Adrenal gland (tissue), 12 donors: ENCODE results near the gene CTXN3. TPM values are rescaled to one million over a fixed set of nuclear protein-coding genes. Genes with fewer than 3 reads are reported as not detected.

Experiments
- DNase-seq, 7 donors: peaks; one replicate each; pipeline ENCODE4 v3.0.0-alpha.2; 2019 to 2020
- H3K27ac ChIP-seq, 5 donors: fragments of 200-600 bp; sonication (generic) in 4 of 5; 1 replicate in 3 of 5; 2 replicates in 2 of 5; pipeline versions ENCODE4 v1.5.1 to v1.8.0; 2016 to 2020; ENCODE audit warnings: mild to moderate bottlenecking in 1 of 5
- H3K27me3 ChIP-seq: fragments of 200-600 bp; 2 replicates; pipeline ENCODE4 v1.8.0; 2021
- H3K36me3 ChIP-seq, 2 donors: fragments of 200-600 bp; replicated peaks in 1 of 2; 1 replicate in 1 of 2; 2 replicates in 1 of 2; pipeline versions ENCODE4 v1.5.1 to v1.8.0; 2018 to 2022
- H3K4me1 ChIP-seq, 2 donors: fragments of 200-600 bp; replicated peaks in 1 of 2; 1 replicate in 1 of 2; 2 replicates in 1 of 2; pipeline versions ENCODE4 v1.5.1 to v1.8.0; 2018 to 2021
- H3K4me3 ChIP-seq, 4 donors: fragments of 200-600 bp; sonication (generic) in 3 of 4; one replicate each; pipeline ENCODE4 v1.5.1; 2016 to 2018
- H3K9me3 ChIP-seq, 3 donors: fragments of 200-600 bp; sonication (generic) in 1 of 3; replicated peaks in 1 of 3; 1 replicate in 2 of 3; 2 replicates in 1 of 3; pipeline versions ENCODE4 v1.5.1 to v1.8.0; 2016 to 2021
- POLR2A ChIP-seq, 2 donors: fragments of 450-650 bp; IDR thresholded peaks; one replicate each; pipeline ENCODE4 v1.6.1; 2017; ENCODE audit warnings: antibody characterized with exemption in 2 of 2, mild to moderate bottlenecking in 2 of 2, moderate library complexity in 1 of 2
- WGBS, 4 donors: extraction: QIAGEN DNeasy Blood & Tissue Kit in 2 of 4; methylation state at CpG; one replicate each; pipeline versions ENCODE4 v1.1.5 to v1.1.7; 2013 to 2017; 5-methylcytosine and 5-hydroxymethylcytosine counted together
- intact Hi-C, 2 donors: fragments of 100-400 bp; cut with DNase I; formaldehyde crosslinking; loops; one replicate each; pipeline versions ENCODE4 v1.14.1 to v1.15.0; 2022 to 2023
- polyA plus RNA-seq, 3 donors: library from polyadenylated mRNA; stranded (reverse); fragments of 200-250 nt in 2 of 3; fragments of 350-450 nt in 1 of 3; fragmentation: Illumina TruSeq in 1 of 3; extraction: RNeasy Lipid Tissue Mini Kit (QIAGEN cat#74804) in 1 of 3; gene quantifications; one replicate each; pipeline ENCODE4 v1.2.3, GENCODE V29; 2013 to 2014
- total RNA-seq, 9 donors: library from RNA; depleted of rRNA in 4 of 9; stranded (reverse); fragments of >200 nt in 4 of 9; fragments of 120-200 nt in 1 of 9; fragmentation: NEBNext Ultra II Directional in 1 of 9; extraction: Animal tissue kit (Norgen Biotek cat#: 25700) in 1 of 9; gene quantifications; one replicate each; pipeline versions ENCODE4 v1.1.0 to v1.2.4, GENCODE V29; 2013 to 2023
- TF ChIP-seq, protein P1 (sequence below), 6 experiments: fragments of 450-650 bp in 4 of 6; fragments of 200-600 bp in 2 of 6; sonication (generic) in 1 of 6; IDR thresholded peaks; 1 replicate in 5 of 6; 2 replicates in 1 of 6; pipeline versions ENCODE4 v1.5.1 to v1.8.0; 2016 to 2021; ENCODE audit warnings: antibody characterized with exemption in 6 of 6, mild to moderate bottlenecking in 2 of 6, moderate library complexity in 1 of 6
- donor health status: healthy with polysubstance abuse.
- donor health status: Bipolar disorder and iron deficiency.
- donor health status: DM: yes; HTN: yes; CAD: no.
- donor health status: DM: no; HTN: no; CAD: no.
- donor health status: DM: no; HTN: no; CAD: no.
- donor health status: DM: yes; HTN: yes; CAD: no.

The CTXN3 gene
- total and polyA plus RNA-seq, 12 donors: not detected

DNA sequence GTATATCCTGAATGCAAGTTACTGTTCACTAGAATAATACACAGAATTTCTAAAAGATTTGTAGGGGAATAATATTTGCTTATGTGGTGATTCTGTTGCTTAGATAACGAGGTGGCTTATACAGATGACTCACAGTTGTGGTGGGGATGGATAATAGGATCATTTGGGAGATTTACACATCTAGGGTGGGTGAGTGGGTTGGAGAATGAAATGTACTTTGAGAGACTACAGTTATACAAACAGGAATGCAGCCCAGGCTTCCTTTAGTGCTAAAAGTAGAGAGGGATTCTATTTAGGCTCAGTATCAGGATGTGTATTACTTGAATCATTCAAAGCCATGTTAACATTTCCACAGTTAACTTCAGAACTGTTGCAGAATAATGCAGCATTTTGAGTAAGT, 1.8 kb downstream of the CTXN3 start:
- H3K9me3 ChIP-seq: no peaks in the 10 kb centered on the region
- intact Hi-C loops: no loop called here
- H3K4me3 ChIP-seq: no peak overlapping the region
- no peaks in the 10 kb centered on the region for H3K4me1 ChIP-seq
- DNase-seq: no peak
- no peaks in the 10 kb centered on the region for H3K27me3 ChIP-seq
- 32 to 66% (median 55%) methylated on average over 1 of the region's 1 CpG for WGBS, 4 donors
- no peaks in the 10 kb centered on the region for H3K36me3 ChIP-seq
- H3K27ac ChIP-seq: no peak overlapping the region
- TF ChIP-seq POLR2A (IDR thresholded peaks at IDR 0.05): no peak
- TF ChIP-seq, protein P1, sequence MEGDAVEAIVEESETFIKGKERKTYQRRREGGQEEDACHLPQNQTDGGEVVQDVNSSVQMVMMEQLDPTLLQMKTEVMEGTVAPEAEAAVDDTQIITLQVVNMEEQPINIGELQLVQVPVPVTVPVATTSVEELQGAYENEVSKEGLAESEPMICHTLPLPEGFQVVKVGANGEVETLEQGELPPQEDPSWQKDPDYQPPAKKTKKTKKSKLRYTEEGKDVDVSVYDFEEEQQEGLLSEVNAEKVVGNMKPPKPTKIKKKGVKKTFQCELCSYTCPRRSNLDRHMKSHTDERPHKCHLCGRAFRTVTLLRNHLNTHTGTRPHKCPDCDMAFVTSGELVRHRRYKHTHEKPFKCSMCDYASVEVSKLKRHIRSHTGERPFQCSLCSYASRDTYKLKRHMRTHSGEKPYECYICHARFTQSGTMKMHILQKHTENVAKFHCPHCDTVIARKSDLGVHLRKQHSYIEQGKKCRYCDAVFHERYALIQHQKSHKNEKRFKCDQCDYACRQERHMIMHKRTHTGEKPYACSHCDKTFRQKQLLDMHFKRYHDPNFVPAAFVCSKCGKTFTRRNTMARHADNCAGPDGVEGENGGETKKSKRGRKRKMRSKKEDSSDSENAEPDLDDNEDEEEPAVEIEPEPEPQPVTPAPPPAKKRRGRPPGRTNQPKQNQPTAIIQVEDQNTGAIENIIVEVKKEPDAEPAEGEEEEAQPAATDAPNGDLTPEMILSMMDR (IDR thresholded peaks at IDR 0.05): no peak

DNA sequence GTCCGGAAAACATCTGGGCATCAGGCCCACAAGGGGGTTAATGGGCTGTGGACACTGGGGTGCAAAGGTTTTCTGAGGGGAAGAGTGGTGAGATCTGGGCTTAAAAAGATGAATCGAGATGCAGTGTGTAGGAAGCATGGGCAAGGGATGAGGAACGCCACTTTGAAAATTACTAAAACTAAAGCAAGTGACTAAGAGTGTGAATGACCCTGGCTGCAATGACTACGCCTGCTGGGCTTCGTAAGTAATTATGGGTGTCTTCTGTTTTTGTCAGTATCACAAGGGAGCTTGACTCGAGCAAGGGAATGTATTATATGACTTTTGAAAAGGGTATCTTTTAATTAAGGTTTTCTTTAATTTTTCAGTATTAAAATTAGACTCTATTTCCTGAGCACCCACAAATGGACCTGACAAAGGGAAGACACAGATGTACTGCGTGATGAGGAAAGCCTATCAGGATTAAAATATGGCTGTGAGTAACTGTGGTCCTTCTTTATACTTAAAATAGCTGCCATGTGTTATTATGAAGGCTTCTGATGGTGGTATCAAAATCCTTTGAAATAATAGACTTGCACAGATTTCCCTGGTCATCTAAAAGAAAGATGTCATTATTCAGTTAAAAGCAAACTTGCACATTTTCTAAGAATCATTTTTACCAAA, 4.2 kb downstream of the CTXN3 start:
- intact Hi-C loops: no loop called here
- H3K27ac ChIP-seq: no peak overlapping the region
- TF ChIP-seq POLR2A (IDR thresholded peaks at IDR 0.05): no peak
- TF ChIP-seq, protein P1 (IDR thresholded peaks at IDR 0.05): no peak
- H3K4me3 ChIP-seq: no peak overlapping the region
- WGBS, 4 donors: 77 to 86% (median 83%) methylated on average over 7 of the region's 7 CpGs
- no peaks in the 10 kb centered on the region for H3K4me1 ChIP-seq
- no peaks in the 10 kb centered on the region for H3K36me3 ChIP-seq
- DNase-seq: no peak
- no peaks in the 10 kb centered on the region for H3K9me3 ChIP-seq
- no peaks in the 10 kb centered on the region for H3K27me3 ChIP-seq

DNA sequence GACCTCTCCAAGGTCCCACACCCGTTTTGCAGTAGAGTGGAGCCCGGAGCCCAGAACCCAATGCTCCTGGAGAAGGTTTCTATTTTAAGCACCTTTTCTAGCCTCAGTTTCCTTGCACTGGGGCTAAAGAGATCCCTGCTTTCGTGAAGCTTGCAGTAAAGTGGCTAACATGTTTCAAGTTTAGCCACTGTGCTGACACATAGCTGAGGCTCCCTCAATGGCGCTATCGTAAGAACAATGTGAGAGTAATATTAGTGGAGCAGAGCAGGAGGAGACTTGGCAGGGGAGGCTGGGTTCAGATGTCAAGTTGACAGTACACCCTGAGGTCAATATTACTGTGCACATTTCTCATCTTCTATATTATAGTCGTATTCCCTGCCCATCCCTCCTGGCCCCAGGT, 7.9 kb downstream of the CTXN3 start:
- no peak for TF ChIP-seq POLR2A (IDR thresholded peaks at IDR 0.05)
- TF ChIP-seq, protein P1 (IDR thresholded peaks at IDR 0.05): no peak
- DNase-seq: no peak
- no peaks in the 10 kb centered on the region for H3K27me3 ChIP-seq
- H3K4me1 ChIP-seq: no peaks in the 10 kb centered on the region
- no peaks in the 10 kb centered on the region for H3K9me3 ChIP-seq
- 69 to 84% (median 80%) methylated on average over 6 of the region's 6 CpGs for WGBS, 4 donors
- no peak overlapping the region for H3K27ac ChIP-seq
- intact Hi-C loops: no loop called here
- H3K36me3 ChIP-seq: no peaks in the 10 kb centered on the region
- H3K4me3 ChIP-seq: no peak overlapping the region

DNA sequence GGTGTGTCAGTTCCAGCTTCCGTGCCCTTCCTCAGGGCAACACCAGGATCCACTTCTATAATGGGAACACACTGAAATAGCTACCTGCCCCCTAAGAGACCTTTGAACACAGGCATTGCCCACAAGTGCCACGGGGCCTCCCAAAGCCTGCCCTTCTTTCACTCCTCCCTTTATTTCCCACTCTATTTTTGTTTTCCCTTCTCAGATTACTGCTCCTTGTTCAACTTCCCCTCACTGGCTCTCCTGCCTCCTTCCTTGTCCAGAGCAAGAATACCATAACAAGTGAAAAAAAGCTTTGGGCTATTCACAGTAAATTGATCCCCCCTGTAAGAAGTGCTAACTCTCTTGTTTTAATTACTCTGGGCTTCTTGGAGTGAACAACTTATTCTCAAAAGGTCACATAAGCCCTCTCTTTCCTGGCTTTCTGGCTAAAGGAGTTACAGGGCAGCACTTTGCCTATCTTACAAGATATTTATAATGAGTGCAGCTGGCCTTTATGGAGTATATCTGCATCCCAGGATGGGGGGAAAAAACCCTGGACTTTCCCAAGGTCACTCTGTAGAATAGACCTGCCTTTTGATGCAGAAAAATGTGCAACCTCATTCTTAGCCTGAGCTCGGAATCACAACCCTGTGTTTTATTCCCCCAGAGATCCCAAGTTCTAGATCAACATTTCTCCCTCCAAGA, 11.3 kb downstream of the CTXN3 start:
- no peaks in the 10 kb centered on the region for H3K27me3 ChIP-seq
- H3K4me3 ChIP-seq: no peak overlapping the region
- no peaks in the 10 kb centered on the region for H3K4me1 ChIP-seq
- intact Hi-C loops: no loop called here
- TF ChIP-seq, protein P1 (IDR thresholded peaks at IDR 0.05): no peak
- no peak for TF ChIP-seq POLR2A (IDR thresholded peaks at IDR 0.05)
- no peak for DNase-seq
- H3K36me3 ChIP-seq: no peaks in the 10 kb centered on the region
- no peaks in the 10 kb centered on the region for H3K9me3 ChIP-seq
- WGBS, 4 donors: 62 to 72% (median 65%) methylated on average over 3 of the region's 3 CpGs
- H3K27ac ChIP-seq: no peak overlapping the region
